HUES6 (cell line): Measurements from ENCODE around the gene TP53I3.
A peak's percentile ranks its signal among the peaks of the same experiment; 100 is the strongest.
"Not testable (repeated sequence)": the region's sequence is repeated elsewhere in the genome, so short reads cannot be mapped to it uniquely, and the experiment has no call there.

ENCODE experiments used
- H3K27ac ChIP-seq: 2 replicates; pipeline ENCODE4 v1.7.0; 2013; ENCODE audit warnings: low read depth, mild to moderate bottlenecking, low read length, inconsistent platforms
- H3K27me3 ChIP-seq: 2 replicates; pipeline ENCODE4 v1.6.1; 2013; ENCODE audit warnings: low read length; ENCODE audit not compliant: control insufficient read depth, insufficient read depth
- H3K36me3 ChIP-seq: 2 replicates; pipeline ENCODE4 v1.6.1; 2013; ENCODE audit warnings: low read length; ENCODE audit not compliant: control insufficient read depth, insufficient read depth
- H3K4me1 ChIP-seq: 2 replicates; pipeline ENCODE4 v1.6.1; 2013; ENCODE audit warnings: low read length; ENCODE audit not compliant: control insufficient read depth, insufficient read depth
- H3K4me3 ChIP-seq: 2 replicates; pipeline ENCODE4 v1.5.1; 2013; ENCODE audit warnings: low read depth, low read length
- H3K9ac ChIP-seq: one replicate; pipeline ENCODE4 v1.6.1; 2013; ENCODE audit warnings: mild to moderate bottlenecking, low read length
- H3K9me3 ChIP-seq: 2 replicates; pipeline ENCODE4 v1.6.1; 2013; ENCODE audit warnings: low read depth, low read length; ENCODE audit not compliant: control insufficient read depth, insufficient read depth

TP53I3 gene

GRCh38 chr2:24100732-24101131 is 16.1 kb upstream of the TP53I3 start:
- not testable (repeated sequence) for H3K36me3 ChIP-seq, H3K9me3 ChIP-seq, H3K4me3 ChIP-seq, H3K9ac ChIP-seq, H3K27me3 ChIP-seq, H3K4me1 ChIP-seq, H3K27ac ChIP-seq

- peaks cover 11% of the 10 kb centered on the region; the same call in 1 of the 2 replicates for H3K4me1 ChIP-seq
- not testable (repeated sequence) for H3K9me3 ChIP-seq, H3K36me3 ChIP-seq, H3K27ac ChIP-seq, H3K27me3 ChIP-seq
- peak overlapping the region; percentile 40 for H3K9ac ChIP-seq
- H3K4me3 ChIP-seq = peak overlapping the region; percentile 46
These were observed 10.6 kb upstream of the TP53I3 start for GRCh38 chr2:24095171-24095677.

GRCh38 chr2:24093270-24093669 is 8.6 kb upstream of the TP53I3 start:
- H3K36me3 ChIP-seq, H3K4me3 ChIP-seq: not testable (repeated sequence)

GRCh38 chr2:24088821-24089359 is 4.3 kb upstream of the TP53I3 start:
- H3K4me3 ChIP-seq = no peak overlapping the region
- H3K9ac ChIP-seq = no peak overlapping the region
- H3K4me1 ChIP-seq = no peaks in the 10 kb centered on the region
- H3K27ac ChIP-seq = no peak overlapping the region
- H3K27me3 ChIP-seq = no peaks in the 10 kb centered on the region
- H3K9me3 ChIP-seq = no peaks in the 10 kb centered on the region
- no peaks in the 10 kb centered on the region for H3K36me3 ChIP-seq

More at GRCh38 chr2:24093270-24093669, 8.6 kb upstream of the TP53I3 start:
- H3K27ac ChIP-seq, H3K9me3 ChIP-seq, H3K9ac ChIP-seq, H3K27me3 ChIP-seq: not testable (repeated sequence)
- peaks cover 11% of the 10 kb centered on the region; the same call in 1 of the 2 replicates for H3K4me1 ChIP-seq

GRCh38 chr2:24087032-24087431 is 2.4 kb upstream of the TP53I3 start:
- Histone ChIP-seq H3K36me3 (peaks cover 10% of the 10 kb centered on the region), H3K27ac (no peak overlapping the region), H3K9me3 (no peaks in the 10 kb centered on the region), H3K4me3 (no peak overlapping the region), H3K27me3 (no peaks in the 10 kb centered on the region), H3K4me1 (peaks cover 7% of the 10 kb centered on the region), H3K9ac (no peak overlapping the region)

GRCh38 chr2:24086241-24086640 is 1.6 kb upstream of the TP53I3 start:
- Histone ChIP-seq H3K4me1 (peaks cover 7% of the 10 kb centered on the region), H3K36me3 (peaks cover 15% of the 10 kb centered on the region)

GRCh38 chr2:24085200-24085489 is 511 bp upstream of the TP53I3 start:
- Histone ChIP-seq H3K27me3 (no peaks in the 10 kb centered on the region), H3K36me3 (peaks cover 16% of the 10 kb centered on the region), H3K4me3 (peak overlapping the region; percentile 80), H3K27ac (no peak overlapping the region), H3K9me3 (no peaks in the 10 kb centered on the region), H3K4me1 (peaks cover 7% of the 10 kb centered on the region), H3K9ac (peak overlapping the region; percentile 89)

More at GRCh38 chr2:24086241-24086640, 1.6 kb upstream of the TP53I3 start:
- no peaks in the 10 kb centered on the region for H3K27me3 ChIP-seq
- no peak overlapping the region for H3K27ac ChIP-seq
- no peak overlapping the region for H3K9ac ChIP-seq
- H3K9me3 ChIP-seq = no peaks in the 10 kb centered on the region
- no peak overlapping the region for H3K4me3 ChIP-seq

- no peaks in the 10 kb centered on the region for H3K27me3 ChIP-seq
- peaks cover 22% of the 10 kb centered on the region for H3K36me3 ChIP-seq
- peak overlapping the region; percentile 79 for H3K27ac ChIP-seq
- H3K4me1 ChIP-seq = peaks cover 7% of the 10 kb centered on the region
- peak overlapping the region; percentile 89 for H3K9ac ChIP-seq
- no peaks in the 10 kb centered on the region for H3K9me3 ChIP-seq
- peak overlapping the region; percentile 80 for H3K4me3 ChIP-seq
These were observed 858 bp downstream of the TP53I3 start for GRCh38 chr2:24083567-24084385.

- peak overlapping the region; percentile 89 for H3K9ac ChIP-seq
- H3K9me3 ChIP-seq = no peaks in the 10 kb centered on the region
- no peaks in the 10 kb centered on the region for H3K27me3 ChIP-seq
- peaks cover 22% of the 10 kb centered on the region for H3K36me3 ChIP-seq
- peak overlapping the region; percentile 79 for H3K27ac ChIP-seq
- peak overlapping the region; percentile 80 for H3K4me3 ChIP-seq
- peaks cover 7% of the 10 kb centered on the region for H3K4me1 ChIP-seq
These were observed 1.7 kb downstream of the TP53I3 start for GRCh38 chr2:24082787-24083566.

GRCh38 chr2:24080701-24081100 is 3.9 kb downstream of the TP53I3 start:
- H3K4me3 ChIP-seq = no peak overlapping the region
- no peak overlapping the region for H3K27ac ChIP-seq
- no peak overlapping the region for H3K9ac ChIP-seq
- no peaks in the 10 kb centered on the region for H3K27me3 ChIP-seq
- peaks cover 22% of the 10 kb centered on the region for H3K36me3 ChIP-seq
- H3K9me3 ChIP-seq = no peaks in the 10 kb centered on the region
- peaks cover 12% of the 10 kb centered on the region for H3K4me1 ChIP-seq

- H3K4me1 ChIP-seq = peaks cover 6% of the 10 kb centered on the region
- no peaks in the 10 kb centered on the region for H3K9me3 ChIP-seq
- no peaks in the 10 kb centered on the region for H3K27me3 ChIP-seq
- no peak overlapping the region for H3K27ac ChIP-seq
- H3K9ac ChIP-seq = peak overlapping the region; percentile 62
- H3K36me3 ChIP-seq = peaks cover 30% of the 10 kb centered on the region
- H3K4me3 ChIP-seq = peak overlapping the region; percentile 83
These were observed 6.8 kb downstream of the TP53I3 start for GRCh38 chr2:24077879-24078278.
